ENCODE measurements around the gene RPL28.
"Not testable (repeated sequence)": the region's sequence is repeated elsewhere in the genome, so short reads cannot be mapped to it uniquely, and the experiment has no call there.

Gene RPL28

DNA sequence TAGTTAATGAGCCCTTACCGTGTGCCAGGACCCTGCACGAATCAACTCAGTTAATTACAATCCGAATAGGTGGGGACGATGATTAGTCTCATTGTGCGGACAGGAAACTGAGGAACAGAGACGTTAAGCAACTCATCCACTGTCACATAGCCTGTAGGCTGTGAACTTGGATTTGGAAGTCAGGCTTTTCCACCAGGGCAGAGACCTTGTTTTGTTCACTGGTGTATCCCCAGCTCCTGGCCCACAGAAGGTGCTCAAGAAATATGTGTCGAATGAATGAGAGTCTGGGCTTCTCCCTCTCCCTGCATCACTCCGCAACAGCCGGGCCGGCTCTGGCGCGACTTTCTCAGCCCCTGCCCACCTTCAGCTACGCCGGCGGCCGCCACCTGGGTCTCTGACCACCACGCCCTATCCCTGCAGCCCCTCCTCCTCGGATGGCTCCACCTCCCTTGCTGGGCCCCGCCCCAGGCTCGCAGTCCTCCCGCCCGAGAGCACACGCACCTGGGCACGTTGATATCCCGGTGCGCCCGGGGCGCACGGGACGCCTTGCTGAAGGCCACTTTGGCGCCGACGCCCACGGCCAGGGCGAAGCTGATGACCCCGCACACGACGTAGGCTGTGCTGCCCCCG is 56.1 kb downstream of the RPL28 start:
- H3K4me3 ChIP-seq (ENCODE audit: insufficient read depth, low read depth, low read length) = no peak overlapping the region
- peaks cover 19% of the 10 kb centered on the region for H3K4me1 ChIP-seq (ENCODE audit: control insufficient read depth, insufficient read depth, low read length)

GRCh38 chr19:55442372-55442961 is 56.7 kb downstream of the RPL28 start:
- H3K4me3 ChIP-seq (ENCODE audit: insufficient read depth, low read depth, low read length) = no peak overlapping the region
- H3K27ac ChIP-seq (ENCODE audit: insufficient read depth, low read depth, low read length, poor library complexity, severe bottlenecking) = no peak overlapping the region
- H3K36me3 ChIP-seq (ENCODE audit: control insufficient read depth, insufficient read depth, low read length) = no peaks in the 10 kb centered on the region
- WGBS, 2 experiments = 1 to 2% methylated on average over 72 of the region's 72 CpGs
- peaks cover 19% of the 10 kb centered on the region for H3K4me1 ChIP-seq (ENCODE audit: control insufficient read depth, insufficient read depth, low read length)
- no peaks in the 10 kb centered on the region for H3K9me3 ChIP-seq (ENCODE audit: control insufficient read depth, low read length)
- peaks cover 99% of the 10 kb centered on the region for H3K27me3 ChIP-seq (ENCODE audit: control insufficient read depth, insufficient read depth, low read length, poor library complexity, severe bottlenecking)

More for the DNA sequence above, 56.1 kb downstream of the RPL28 start:
- Histone ChIP-seq H3K9me3 (ENCODE audit: control insufficient read depth, low read length) (no peaks in the 10 kb centered on the region), H3K27me3 (ENCODE audit: control insufficient read depth, insufficient read depth, low read length, poor library complexity, severe bottlenecking) (peaks cover 93% of the 10 kb centered on the region), H3K36me3 (ENCODE audit: control insufficient read depth, insufficient read depth, low read length) (no peaks in the 10 kb centered on the region), H3K27ac (ENCODE audit: insufficient read depth, low read depth, low read length, poor library complexity, severe bottlenecking) (no peak overlapping the region)
- 3 to 4% methylated on average over 39 of the region's 39 CpGs for WGBS, 2 experiments

DNA sequence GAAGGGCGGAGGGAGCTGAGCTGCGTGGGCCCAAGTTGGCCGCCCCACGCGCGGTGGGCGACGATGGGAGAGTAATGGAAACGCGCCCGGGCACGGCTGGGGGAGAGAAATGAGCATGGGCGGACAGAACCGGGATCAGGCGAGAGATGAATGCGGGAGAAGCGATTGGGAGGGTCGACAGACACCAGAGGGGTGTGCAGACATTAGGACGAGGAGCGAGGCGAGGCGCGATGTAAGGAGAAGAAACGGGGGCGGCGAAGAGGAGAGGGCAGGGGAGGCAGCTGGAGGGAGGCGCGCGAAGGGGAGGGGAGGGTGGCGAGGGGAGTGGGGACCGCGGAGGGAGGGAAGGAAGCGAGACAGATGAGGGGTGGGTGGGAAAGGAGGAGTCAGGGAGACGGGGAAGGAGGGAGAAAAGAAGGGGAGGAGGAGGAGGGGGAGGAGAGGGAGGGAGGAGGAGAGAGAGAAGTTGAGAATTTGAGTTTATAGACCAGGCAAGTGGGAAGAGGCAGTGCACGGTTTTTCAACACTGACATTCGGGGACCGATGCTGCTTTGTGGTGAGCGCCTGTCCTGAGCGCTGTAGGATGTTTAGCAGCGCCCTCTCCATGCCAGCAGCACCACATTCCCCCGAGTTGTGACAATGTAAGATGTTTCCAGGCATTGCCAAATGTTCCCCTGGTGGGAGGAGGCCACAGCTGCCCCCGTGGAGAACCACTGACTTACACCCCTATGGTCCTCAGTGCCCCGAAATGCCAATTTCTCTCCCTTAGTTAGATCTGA is 57.5 kb downstream of the RPL28 start, which contains the start of gene SHISA7:
TSS of gene SHISA7 (minus strand) at position 256 of the 779 bp plus-strand sequence. CDS start 437 bp downstream, outside the sequence.
- peaks cover 19% of the 10 kb centered on the region for H3K4me1 ChIP-seq (ENCODE audit: control insufficient read depth, insufficient read depth, low read length)
- no peaks in the 10 kb centered on the region for H3K9me3 ChIP-seq (ENCODE audit: control insufficient read depth, low read length)
- peaks cover 100% of the 10 kb centered on the region for H3K27me3 ChIP-seq (ENCODE audit: control insufficient read depth, insufficient read depth, low read length, poor library complexity, severe bottlenecking)
- 3% methylated on average over 43 of the region's 43 CpGs for WGBS, 2 experiments
- no peaks in the 10 kb centered on the region for H3K36me3 ChIP-seq (ENCODE audit: control insufficient read depth, insufficient read depth, low read length)
- no peak within 1 kb of the TSS for H3K4me3 ChIP-seq (ENCODE audit: insufficient read depth, low read depth, low read length)
- no peak within 1 kb of the TSS for H3K27ac ChIP-seq (ENCODE audit: insufficient read depth, low read depth, low read length, poor library complexity, severe bottlenecking)

DNA sequence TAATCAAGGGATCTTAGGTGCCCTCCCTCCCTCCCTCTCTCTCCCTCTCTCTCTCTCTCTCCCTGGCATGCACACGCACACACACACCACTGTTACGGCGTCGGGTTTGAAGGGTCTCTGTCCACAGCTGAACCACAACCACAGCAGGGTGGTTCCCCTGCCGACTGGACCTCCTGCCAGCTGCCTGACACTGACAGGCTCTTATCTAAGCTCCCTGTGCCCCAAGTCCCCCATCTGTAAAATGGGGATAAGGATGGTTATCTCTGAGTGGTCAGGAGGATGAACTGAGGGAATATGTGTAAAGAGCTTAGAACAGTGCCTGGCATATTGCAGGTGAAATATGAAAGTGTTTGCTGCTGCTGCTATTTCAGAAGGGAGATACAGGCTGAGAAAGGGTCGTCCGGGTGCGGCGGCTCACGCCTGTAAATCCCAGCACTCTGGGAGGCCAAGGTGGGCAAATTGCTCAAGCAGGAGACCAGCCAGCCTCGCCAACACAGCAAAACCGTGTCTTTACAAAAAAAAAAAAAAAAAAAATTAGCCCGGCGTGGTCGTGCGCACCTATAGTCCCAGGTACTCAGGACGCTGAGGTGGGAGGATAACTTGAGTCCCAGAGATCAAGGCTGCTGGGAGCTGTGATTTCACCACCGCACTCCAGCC is 58.2 kb downstream of the RPL28 start:
- 32 to 37% methylated on average over 18 of the region's 18 CpGs for WGBS, 2 experiments
- Histone ChIP-seq H3K4me1 (ENCODE audit: control insufficient read depth, insufficient read depth, low read length) (peaks cover 19% of the 10 kb centered on the region), H3K27ac (ENCODE audit: insufficient read depth, low read depth, low read length, poor library complexity, severe bottlenecking) (no peak overlapping the region), H3K4me3 (ENCODE audit: insufficient read depth, low read depth, low read length) (no peak overlapping the region), H3K27me3 (ENCODE audit: control insufficient read depth, insufficient read depth, low read length, poor library complexity, severe bottlenecking) (peaks cover 100% of the 10 kb centered on the region), H3K36me3 (ENCODE audit: control insufficient read depth, insufficient read depth, low read length) (no peaks in the 10 kb centered on the region), H3K9me3 (ENCODE audit: control insufficient read depth, low read length) (no peaks in the 10 kb centered on the region)

DNA sequence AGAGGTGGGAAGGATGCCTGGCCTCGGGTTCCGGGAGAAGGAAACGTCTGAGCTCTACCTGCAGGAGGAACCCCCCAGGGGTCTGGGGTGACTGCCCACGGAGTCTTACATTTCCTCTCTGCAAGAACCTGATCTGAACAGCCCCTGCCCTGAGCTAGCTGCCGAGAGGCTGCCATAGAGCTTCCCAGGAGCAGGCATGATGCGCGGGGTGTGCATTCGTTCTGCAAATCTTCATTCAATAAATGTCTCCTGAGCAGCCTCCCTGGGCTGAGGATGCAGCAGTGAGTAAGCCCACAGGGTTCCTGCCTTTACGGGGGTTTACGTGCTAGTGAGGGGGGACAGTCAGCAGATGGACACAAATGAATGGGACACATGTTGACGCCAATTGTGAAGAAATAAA is 58.9 kb downstream of the RPL28 start:
- Histone ChIP-seq H3K4me3 (ENCODE audit: insufficient read depth, low read depth, low read length) (no peak overlapping the region), H3K9me3 (ENCODE audit: control insufficient read depth, low read length) (no peaks in the 10 kb centered on the region)

GRCh38 chr19:55446060-55446459 is 60.3 kb downstream of the RPL28 start:
- WGBS, 2 experiments = 83 to 88% methylated on average over 8 of the region's 8 CpGs
- H3K9me3 ChIP-seq (ENCODE audit: control insufficient read depth, low read length) = no peaks in the 10 kb centered on the region
- H3K27ac ChIP-seq (ENCODE audit: insufficient read depth, low read depth, low read length, poor library complexity, severe bottlenecking) = no peak overlapping the region
- H3K36me3 ChIP-seq (ENCODE audit: control insufficient read depth, insufficient read depth, low read length) = no peaks in the 10 kb centered on the region
- H3K27me3 ChIP-seq (ENCODE audit: control insufficient read depth, insufficient read depth, low read length, poor library complexity, severe bottlenecking) = peaks cover 100% of the 10 kb centered on the region
- H3K4me3 ChIP-seq (ENCODE audit: insufficient read depth, low read depth, low read length) = no peak overlapping the region
- H3K4me1 ChIP-seq (ENCODE audit: control insufficient read depth, insufficient read depth, low read length) = peaks cover 8% of the 10 kb centered on the region

More for the DNA sequence above, 58.9 kb downstream of the RPL28 start:
- peaks cover 100% of the 10 kb centered on the region for H3K27me3 ChIP-seq (ENCODE audit: control insufficient read depth, insufficient read depth, low read length, poor library complexity, severe bottlenecking)
- H3K4me1 ChIP-seq (ENCODE audit: control insufficient read depth, insufficient read depth, low read length) = peaks cover 19% of the 10 kb centered on the region
- no peak overlapping the region for H3K27ac ChIP-seq (ENCODE audit: insufficient read depth, low read depth, low read length, poor library complexity, severe bottlenecking)
- 48 to 51% methylated on average over 11 of the region's 11 CpGs for WGBS, 2 experiments
- no peaks in the 10 kb centered on the region for H3K36me3 ChIP-seq (ENCODE audit: control insufficient read depth, insufficient read depth, low read length)

DNA sequence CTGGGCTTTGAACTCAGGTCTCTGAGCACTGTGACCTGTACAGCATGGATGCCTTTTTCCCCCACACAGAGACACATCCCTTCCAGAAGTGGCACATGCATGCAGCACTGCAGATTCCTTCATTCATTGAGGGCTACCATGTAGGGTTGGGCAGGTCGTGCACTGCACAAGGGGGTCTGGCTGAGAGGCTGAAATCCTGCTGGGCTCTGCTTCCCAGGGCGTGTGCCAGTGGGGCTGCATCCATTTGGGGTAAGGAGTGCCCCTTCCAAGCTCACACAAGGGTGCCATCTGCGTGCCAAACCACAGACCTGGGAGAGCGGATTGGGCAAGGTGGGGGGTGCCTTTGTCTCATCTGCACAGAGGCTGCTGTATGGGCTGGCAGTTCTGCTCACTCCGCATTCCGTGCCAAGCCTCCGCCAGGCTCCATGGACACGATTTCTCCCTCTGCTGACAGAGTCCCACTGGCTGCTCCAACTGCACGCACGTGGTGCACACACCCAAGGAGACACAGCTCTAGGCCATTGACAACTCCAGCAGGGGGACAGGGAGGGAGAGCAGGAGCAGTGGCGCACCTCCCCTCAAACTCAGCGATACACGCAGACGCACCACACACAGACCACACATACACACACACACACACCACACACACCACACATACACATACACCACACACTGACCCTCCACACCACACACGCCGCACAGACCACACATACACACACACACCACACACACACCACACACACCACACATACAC is 61.9 kb downstream of the RPL28 start:
- Histone ChIP-seq H3K4me1 (ENCODE audit: control insufficient read depth, insufficient read depth, low read length) (peaks cover 7% of the 10 kb centered on the region), H3K27ac (ENCODE audit: insufficient read depth, low read depth, low read length, poor library complexity, severe bottlenecking) (no peak overlapping the region), H3K27me3 (ENCODE audit: control insufficient read depth, insufficient read depth, low read length, poor library complexity, severe bottlenecking) (peaks cover 100% of the 10 kb centered on the region), H3K4me3 (ENCODE audit: insufficient read depth, low read depth, low read length) (no peak overlapping the region), H3K36me3 (ENCODE audit: control insufficient read depth, insufficient read depth, low read length) (no peaks in the 10 kb centered on the region), H3K9me3 (ENCODE audit: control insufficient read depth, low read length) (no peaks in the 10 kb centered on the region)
- 39 to 43% methylated on average over 16 of the region's 16 CpGs for WGBS, 2 experiments

GRCh38 chr19:55448175-55448490 is 62.4 kb downstream of the RPL28 start:
- not testable (repeated sequence) for H3K36me3 ChIP-seq (ENCODE audit: control insufficient read depth, insufficient read depth, low read length); H3K4me1 ChIP-seq (ENCODE audit: control insufficient read depth, insufficient read depth, low read length); H3K27ac ChIP-seq (ENCODE audit: insufficient read depth, low read depth, low read length, poor library complexity, severe bottlenecking); H3K9me3 ChIP-seq (ENCODE audit: control insufficient read depth, low read length); H3K4me3 ChIP-seq (ENCODE audit: insufficient read depth, low read depth, low read length)
- H3K27me3 ChIP-seq (ENCODE audit: control insufficient read depth, insufficient read depth, low read length, poor library complexity, severe bottlenecking) = peaks cover 96% of the 10 kb centered on the region
- 82 to 92% methylated on average over 5 of the region's 5 CpGs for WGBS, 2 experiments

- no peak overlapping the region for H3K4me3 ChIP-seq (ENCODE audit: insufficient read depth, low read depth, low read length)
- no peaks in the 10 kb centered on the region for H3K9me3 ChIP-seq (ENCODE audit: control insufficient read depth, low read length)
- 40 to 44% methylated on average over 16 of the region's 16 CpGs for WGBS, 2 experiments
- H3K27ac ChIP-seq (ENCODE audit: insufficient read depth, low read depth, low read length, poor library complexity, severe bottlenecking) = no peak overlapping the region
- H3K4me1 ChIP-seq (ENCODE audit: control insufficient read depth, insufficient read depth, low read length) = peaks cover 5% of the 10 kb centered on the region
- H3K27me3 ChIP-seq (ENCODE audit: control insufficient read depth, insufficient read depth, low read length, poor library complexity, severe bottlenecking) = peaks cover 82% of the 10 kb centered on the region
- no peaks in the 10 kb centered on the region for H3K36me3 ChIP-seq (ENCODE audit: control insufficient read depth, insufficient read depth, low read length)
Observed at GRCh38 chr19:55449469-55449868, 63.7 kb downstream of the RPL28 start.

All from ectodermal cell (in vitro differentiated cells).